Omental fat pad (tissue), 4 donors: ENCODE data around the gene PECR. TPM values are rescaled to one million over a fixed set of nuclear protein-coding genes. Genes with fewer than 3 reads are reported as not detected.

Experiments used
- ATAC-seq: fragments of 150-250 bp; one replicate; pipeline ENCODE4 v1.9.1; 2016; ENCODE audit warnings: mild to moderate bottlenecking, moderate library complexity; ENCODE audit not compliant: low FRiP score
- DNase-seq: peaks from one replicate; pipeline ENCODE4 v3.0.0-alpha.2; 2019; ENCODE audit warnings: low spot score
- total RNA-seq, 4 donors: library from RNA; depleted of rRNA; stranded (reverse); fragments of >200 nt; gene quantifications; one replicate each; pipeline ENCODE4 v1.1.0, GENCODE V29; 2016
- TF ChIP-seq, protein P1 (sequence below), 3 donors: fragments of 450-650 bp; IDR thresholded peaks; one replicate each; pipeline ENCODE4 v1.5.1; 2016 to 2017; ENCODE audit warnings: antibody characterized with exemption in 3 of 3, mild to moderate bottlenecking in 3 of 3, moderate library complexity in 2 of 3

Gene PECR
- total RNA-seq, 4 donors from 2014 or later, result 18.5 to 57.9 (median 24.2) TPM

DNA sequence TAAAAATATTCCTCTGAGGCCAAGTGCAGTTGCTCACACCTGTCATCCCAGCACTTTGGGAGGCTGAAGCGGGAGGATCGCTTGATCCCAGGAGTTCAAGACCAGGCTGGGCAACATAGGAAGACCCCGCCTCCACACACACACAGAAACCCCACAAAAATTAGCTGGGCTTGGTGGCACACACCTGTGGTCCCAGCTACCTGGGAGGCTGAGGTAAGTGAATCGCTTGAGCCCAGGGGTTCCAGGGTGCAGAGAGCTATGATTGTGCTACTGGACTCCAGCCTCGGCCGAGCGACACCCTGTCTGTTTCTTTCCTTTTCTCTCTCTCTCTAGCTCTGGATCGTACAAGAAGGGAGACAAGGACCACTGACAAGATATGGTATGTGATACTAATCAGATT is 25.7 kb upstream of the PECR start:
- TF ChIP-seq, protein P1, sequence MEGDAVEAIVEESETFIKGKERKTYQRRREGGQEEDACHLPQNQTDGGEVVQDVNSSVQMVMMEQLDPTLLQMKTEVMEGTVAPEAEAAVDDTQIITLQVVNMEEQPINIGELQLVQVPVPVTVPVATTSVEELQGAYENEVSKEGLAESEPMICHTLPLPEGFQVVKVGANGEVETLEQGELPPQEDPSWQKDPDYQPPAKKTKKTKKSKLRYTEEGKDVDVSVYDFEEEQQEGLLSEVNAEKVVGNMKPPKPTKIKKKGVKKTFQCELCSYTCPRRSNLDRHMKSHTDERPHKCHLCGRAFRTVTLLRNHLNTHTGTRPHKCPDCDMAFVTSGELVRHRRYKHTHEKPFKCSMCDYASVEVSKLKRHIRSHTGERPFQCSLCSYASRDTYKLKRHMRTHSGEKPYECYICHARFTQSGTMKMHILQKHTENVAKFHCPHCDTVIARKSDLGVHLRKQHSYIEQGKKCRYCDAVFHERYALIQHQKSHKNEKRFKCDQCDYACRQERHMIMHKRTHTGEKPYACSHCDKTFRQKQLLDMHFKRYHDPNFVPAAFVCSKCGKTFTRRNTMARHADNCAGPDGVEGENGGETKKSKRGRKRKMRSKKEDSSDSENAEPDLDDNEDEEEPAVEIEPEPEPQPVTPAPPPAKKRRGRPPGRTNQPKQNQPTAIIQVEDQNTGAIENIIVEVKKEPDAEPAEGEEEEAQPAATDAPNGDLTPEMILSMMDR (IDR thresholded peaks at IDR 0.05), result no peak
- ATAC-seq, result no peak
- DNase-seq, result no peak

DNA sequence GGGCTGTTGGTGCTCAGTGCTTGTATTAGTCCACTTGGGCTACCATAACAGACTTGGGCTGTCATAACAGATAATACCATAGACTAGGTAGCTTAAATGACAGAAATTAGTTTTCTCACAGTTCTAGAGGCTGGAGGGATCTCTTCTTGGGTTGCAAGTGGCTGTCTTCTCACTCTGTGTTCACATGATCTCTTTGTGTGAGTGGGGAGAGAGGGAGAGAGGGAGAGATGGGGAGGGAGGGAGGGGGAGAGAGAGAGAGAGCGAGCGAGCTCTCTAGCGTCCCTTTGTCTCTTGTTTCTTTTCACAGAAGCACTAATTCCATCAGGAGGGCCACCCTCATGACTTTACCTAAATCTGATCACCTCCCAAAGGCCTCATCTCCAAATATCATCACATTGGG is 23.1 kb upstream of the PECR start:
- no peak for DNase-seq
- ATAC-seq, result no peak
- TF ChIP-seq, protein P1 (IDR thresholded peaks at IDR 0.05), result no peak

DNA sequence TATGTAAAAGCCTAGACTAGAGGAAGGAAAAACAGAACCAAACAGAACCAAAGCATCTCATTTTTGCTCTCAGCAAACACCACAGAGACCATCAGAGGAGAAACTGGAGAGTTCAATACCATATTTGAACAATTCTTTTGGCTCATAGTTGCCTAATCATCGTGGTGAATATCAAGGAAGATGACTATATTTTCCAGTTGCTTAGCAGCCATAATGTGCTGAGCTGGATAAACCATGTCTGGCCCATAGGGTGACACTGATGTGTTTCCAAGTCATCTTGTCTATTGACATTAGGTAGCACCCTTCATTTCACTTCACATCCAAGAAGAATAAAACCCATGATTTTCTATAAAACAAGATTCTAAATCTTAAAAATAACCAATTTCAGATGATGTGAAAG is 21.6 kb upstream of the PECR start:
- ATAC-seq (no peak), DNase-seq (no peak)
- TF ChIP-seq, protein P1 (IDR thresholded peaks at IDR 0.05), result no peak

DNA sequence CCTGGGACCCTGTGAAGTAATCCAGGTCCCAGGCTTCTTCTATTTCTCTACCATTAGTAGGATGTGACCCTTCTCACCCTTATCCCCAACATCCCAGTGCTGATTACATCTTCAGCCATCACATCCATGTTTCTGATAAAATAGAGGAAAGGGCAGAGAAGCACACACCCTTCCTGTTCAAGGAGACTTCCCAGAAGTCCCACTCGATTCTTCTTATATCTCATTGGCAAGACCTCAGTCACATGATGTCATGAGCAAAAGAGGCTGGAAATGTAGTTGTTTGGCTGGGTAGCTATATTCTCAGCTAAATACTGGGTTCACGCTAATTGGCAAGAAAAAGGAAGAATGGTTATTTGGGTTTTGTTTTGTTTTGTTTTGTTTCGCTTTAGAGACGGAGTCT is 19.5 kb upstream of the PECR start:
- no peak for DNase-seq
- TF ChIP-seq, protein P1 (IDR thresholded peaks at IDR 0.05), result no peak
- ATAC-seq, result no peak

DNA sequence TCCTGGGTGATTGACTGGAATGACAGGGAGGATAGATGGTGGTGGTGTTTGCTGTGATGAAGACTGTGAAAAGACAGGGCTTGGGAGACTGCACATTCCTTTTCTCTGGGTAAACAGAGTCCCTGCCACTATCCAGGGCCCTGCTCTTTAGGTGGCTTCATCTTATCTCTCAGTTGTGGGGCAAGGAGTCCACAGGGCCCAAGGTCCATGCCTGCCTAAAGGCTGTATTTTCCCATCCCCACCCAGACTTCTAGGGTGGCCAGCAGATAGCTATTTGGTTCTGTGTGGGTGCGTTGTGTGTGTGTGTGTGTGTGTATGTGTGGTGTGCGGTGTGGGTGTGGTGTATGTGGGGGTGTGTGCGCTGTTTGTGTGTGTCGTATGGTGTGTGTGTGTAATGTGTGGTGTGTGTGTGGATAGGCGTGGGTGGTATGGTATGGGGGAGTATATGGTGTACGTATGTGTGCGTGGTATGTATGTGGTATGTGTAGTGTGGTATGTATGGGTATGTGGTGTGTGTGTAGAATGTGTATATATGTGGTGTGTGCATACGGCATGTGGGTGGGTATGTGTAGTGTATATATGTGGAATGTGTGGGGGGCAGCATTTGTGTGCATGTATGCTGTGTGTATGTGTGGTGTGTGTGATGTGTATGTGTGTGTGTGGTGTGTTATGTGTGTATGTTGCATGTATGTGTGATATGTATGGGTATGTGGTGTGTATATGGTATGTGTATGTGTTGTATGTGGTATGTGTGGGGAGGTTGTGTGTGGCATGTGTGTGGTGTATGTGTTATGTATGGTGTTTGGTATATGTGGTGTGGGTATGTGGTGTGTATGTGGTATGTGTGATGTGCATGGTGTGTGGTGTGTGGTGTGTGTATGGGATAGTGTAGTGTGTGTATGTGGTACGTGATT is 17.1 kb upstream of the PECR start:
- no peak for ATAC-seq
- DNase-seq, result no peak
- TF ChIP-seq, protein P1 (IDR thresholded peaks at IDR 0.05), result no peak

DNA sequence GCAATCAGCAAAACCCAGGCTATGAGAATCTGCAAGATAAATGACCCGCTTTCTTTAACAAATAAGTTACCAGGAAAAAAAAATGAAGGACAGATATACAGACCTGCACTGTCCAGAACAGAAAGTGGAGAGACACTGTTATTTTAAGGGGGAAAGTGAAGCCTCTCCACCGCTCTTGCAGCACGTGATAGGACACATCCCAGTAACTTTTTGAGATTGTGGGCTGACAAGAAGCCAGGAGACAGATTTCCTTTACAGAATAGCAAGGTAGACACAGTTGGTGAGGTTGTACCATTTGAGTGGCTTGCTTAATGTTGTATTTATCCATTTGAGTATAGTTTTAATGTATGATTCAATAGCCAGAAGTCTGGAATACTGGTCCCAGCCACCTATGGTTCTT is 13.1 kb upstream of the PECR start:
- ATAC-seq (no peak), DNase-seq (no peak)
- TF ChIP-seq, protein P1 (IDR thresholded peaks at IDR 0.05), result no peak

DNA sequence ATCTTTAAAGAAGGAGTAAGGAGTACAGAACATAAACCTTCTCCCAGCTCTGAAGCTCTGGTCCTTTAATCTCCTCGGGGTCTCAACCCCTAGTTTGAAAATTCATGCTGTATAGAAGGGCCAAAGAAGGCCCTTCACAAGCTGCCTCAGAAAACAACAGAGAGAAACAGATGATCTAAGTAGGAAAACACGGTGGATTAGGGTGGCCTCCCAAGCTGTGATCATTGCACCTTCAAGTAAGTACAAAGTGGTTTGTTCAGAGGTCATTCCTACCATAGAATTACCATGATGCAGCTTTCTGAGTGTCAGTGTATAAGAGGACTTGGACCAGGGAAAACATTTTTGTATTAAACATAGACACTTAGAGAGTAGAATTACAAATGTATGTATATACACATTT is 11.0 kb upstream of the PECR start:
- TF ChIP-seq, protein P1 (IDR thresholded peaks at IDR 0.05), result no peak
- no peak for DNase-seq
- ATAC-seq, result no peak
